Transverse colon (tissue), 4 donors: Measurements from ENCODE around the gene DDN. TPM values are rescaled to one million over a fixed set of nuclear protein-coding genes. Genes with fewer than 3 reads are reported as not detected.
A peak's percentile ranks its signal among the peaks of the same experiment; 100 is the strongest.

ENCODE experiments used
- DNase-seq: peaks from one replicate; pipeline ENCODE4 v3.0.0-alpha.2; 2019
- H3K27ac ChIP-seq, 4 donors: fragments of 200-600 bp; sonication (generic); 2 replicates each; pipeline ENCODE4 v1.5.1; 2016 to 2018; ENCODE audit warnings: inconsistent platforms in 4 of 4
- H3K27me3 ChIP-seq: fragments of 200-600 bp; sonication (generic); 2 replicates; pipeline ENCODE4 v1.5.1; 2017; ENCODE audit warnings: inconsistent platforms
- H3K36me3 ChIP-seq, 4 donors: fragments of 200-600 bp; sonication (generic); 2 replicates each; pipeline ENCODE4 v1.5.1; 2017 to 2019; ENCODE audit warnings: inconsistent platforms in 4 of 4
- H3K4me1 ChIP-seq, 4 donors: fragments of 200-600 bp; sonication (generic); 2 replicates each; pipeline ENCODE4 v1.5.1; 2017 to 2020; ENCODE audit warnings: inconsistent platforms in 4 of 4
- H3K4me3 ChIP-seq, 4 donors: fragments of 200-600 bp; sonication (generic); 1 replicate in 1 of 4; 2 replicates in 3 of 4; pipeline versions ENCODE4 v1.5.1 to v1.6.1; 2017 to 2019; ENCODE audit warnings: inconsistent platforms in 4 of 4
- H3K9me3 ChIP-seq, 2 donors: fragments of 200-600 bp; sonication (generic); 2 replicates each; pipeline ENCODE4 v1.5.1; 2017 to 2019; ENCODE audit warnings: inconsistent platforms in 2 of 2
- CTCF ChIP-seq, 5 experiments: fragments of 200-600 bp in 3 of 5; fragments of 450-650 bp in 2 of 5; sonication (generic) in 3 of 5; IDR thresholded peaks; 1 replicate in 2 of 5; 2 replicates in 3 of 5; pipeline ENCODE4 v1.5.1; 2016 to 2017; ENCODE audit warnings: antibody characterized with exemption in 5 of 5, inconsistent platforms in 3 of 5, mild to moderate bottlenecking in 2 of 5, moderate library complexity in 1 of 5
- EP300 ChIP-seq: sonication (generic); formaldehyde crosslinking; IDR thresholded peaks from one replicate; pipeline ENCODE4 v1.6.1; 2017; ENCODE audit warnings: antibody characterized with exemption, low read depth
- POLR2A ChIP-seq: fragments of 450-650 bp; IDR thresholded peaks from one replicate; pipeline ENCODE4 v1.6.1; 2016; ENCODE audit warnings: antibody characterized with exemption, mild to moderate bottlenecking, moderate library complexity
- POLR2AphosphoS5 ChIP-seq, 3 donors: sonication (generic); formaldehyde crosslinking; IDR thresholded peaks; one replicate each; pipeline ENCODE4 v1.6.1; 2016; ENCODE audit warnings: antibody characterized with exemption in 3 of 3
- WGBS, 2 donors: methylation state at CpG; one replicate each; pipeline ENCODE4 v1.1.5; 2018; ENCODE audit warnings: low coverage in 1 of 2; 5-methylcytosine and 5-hydroxymethylcytosine counted together
- in situ Hi-C, 4 donors: fragments of 200-750 bp; cut with MboI; loops; one replicate each; pipeline versions ENCODE4 v1.15.0 to v1.15.1; 2017; ENCODE audit warnings: low sequenced_read_pairs in 3 of 4, low pct_ligation_motif_present in 1 of 4, low pct_unique_long_range_greater_than_20kb in 1 of 4
- intact Hi-C: fragments of 100-400 bp; cut with DNase I; formaldehyde crosslinking; loops from one replicate; pipeline ENCODE4 v1.15.1; 2023; ENCODE audit warnings: low total_unique reads
- total RNA-seq, 4 donors: library from RNA; depleted of rRNA; stranded (reverse); fragments of >200 nt; gene quantifications; one replicate each; pipeline ENCODE4 v1.1.0, GENCODE V29; 2016

DDN gene
- total RNA-seq, 4 donors from 2014 or later = 0.27 to 0.32 TPM; not detected in 2

- Histone ChIP-seq H3K4me1 (peaks cover 6 to 17% (median 11%) of the 10 kb centered on the region in 4 donors), H3K36me3 (no peaks in the 10 kb centered on the region), H3K9me3 (no peaks in the 10 kb centered on the region), H3K27ac (no peak overlapping the region), H3K4me3 (no peak overlapping the region), H3K27me3 (peaks cover 85% of the 10 kb centered on the region)
- TF ChIP-seq POLR2A (no peak), CTCF (IDR thresholded peaks at IDR 0.05) (no peak)
- intact Hi-C loops = no loop called here
- WGBS, 2 donors = 72 to 83% methylated on average over 2 of the region's 2 CpGs
- in situ Hi-C loops = no loop called here
- DNase-seq = no peak
These were observed 13.3 kb downstream of the DDN start for GRCh38 chr12:48985901-48986300.

DNA sequence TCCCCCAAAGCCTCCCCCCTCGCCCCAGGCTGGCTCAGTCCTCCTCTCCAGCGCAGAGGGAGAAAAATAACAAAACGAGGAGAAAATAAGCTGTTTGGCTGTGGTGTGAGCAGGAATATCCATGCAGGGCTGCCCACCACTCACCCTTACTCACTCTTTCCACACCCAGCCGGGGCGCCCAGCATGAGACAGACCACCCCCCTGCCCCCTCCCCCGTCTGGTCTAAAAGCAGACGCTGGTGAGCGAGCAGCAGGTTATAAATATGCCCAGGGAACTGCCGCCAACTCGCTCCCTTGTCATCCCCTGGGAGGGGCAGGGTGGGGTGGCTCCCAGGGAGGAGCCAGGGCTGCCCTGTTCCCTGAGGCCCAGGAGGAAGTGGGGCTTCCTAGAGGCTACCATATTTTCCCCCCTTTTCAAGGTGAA, 13.7 kb downstream of the DDN start:
- TF ChIP-seq POLR2AphosphoS5 (IDR thresholded peaks at IDR 0.05) (no peak), POLR2A (no peak), CTCF (IDR thresholded peaks at IDR 0.05) (no peak), EP300 (no peak)
- 29% methylated on average over 10 of the region's 10 CpGs; no CpG with 5 or more reads in 1 of the 2 donors for WGBS, 2 donors
- peaks cover 89% of the 10 kb centered on the region for H3K27me3 ChIP-seq
- DNase-seq = peak; percentile 54
- intact Hi-C loops = no loop called here
- in situ Hi-C loops = no loop called here
- H3K36me3 ChIP-seq = no peaks in the 10 kb centered on the region
- no peak overlapping the region for H3K4me3 ChIP-seq
- no peaks in the 10 kb centered on the region for H3K9me3 ChIP-seq
- H3K4me1 ChIP-seq = peaks cover 10 to 21% (median 15%) of the 10 kb centered on the region in 4 donors
- H3K27ac ChIP-seq = no peak overlapping the region

DNA sequence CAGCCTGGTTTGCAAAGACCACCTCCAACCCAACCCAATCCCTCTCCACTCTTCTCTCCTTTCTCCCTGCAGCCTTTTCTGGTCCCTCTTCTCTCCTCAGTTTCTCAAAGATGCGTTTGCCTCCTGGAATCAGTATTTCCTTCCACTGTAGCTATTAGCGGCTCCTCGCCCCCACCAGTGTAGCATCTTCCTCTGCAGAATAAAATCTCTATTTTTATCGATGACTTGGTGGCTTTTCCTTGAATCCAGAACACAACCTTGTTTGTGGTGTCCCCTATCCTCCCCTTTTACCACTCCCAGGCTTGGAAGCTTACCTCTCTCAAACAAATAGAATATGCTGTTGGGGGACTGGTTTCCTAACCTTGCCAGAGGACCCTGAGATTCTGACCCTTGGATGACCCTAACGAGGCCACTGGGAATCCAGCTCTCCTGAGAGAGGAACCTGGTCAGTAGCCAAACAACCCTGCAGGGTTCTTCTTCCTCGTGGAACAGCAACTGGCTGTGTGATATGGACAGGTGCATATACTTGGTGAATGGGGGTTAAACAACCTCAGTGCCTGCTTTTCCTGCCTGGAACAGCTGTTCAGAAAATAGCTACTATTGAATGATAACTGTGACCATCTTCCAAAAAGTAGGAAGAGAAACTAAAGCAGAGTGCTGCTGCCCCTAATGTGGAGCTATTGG, 16.6 kb downstream of the DDN start:
- Histone ChIP-seq H3K27me3 (peaks cover 94% of the 10 kb centered on the region), H3K27ac (no peak overlapping the region), H3K9me3 (no peaks in the 10 kb centered on the region), H3K4me3 (no peak overlapping the region), H3K36me3 (no peaks in the 10 kb centered on the region), H3K4me1 (peaks cover 34 to 51% (median 43%) of the 10 kb centered on the region in 4 donors)
- intact Hi-C loops = no loop called here
- WGBS, 2 donors = 45 to 49% methylated on average over 4 to 6 of the region's 6 CpGs
- TF ChIP-seq POLR2AphosphoS5 (IDR thresholded peaks at IDR 0.05) = no peak
- in situ Hi-C loops = no loop called here
- DNase-seq = no peak

- 15 to 24% methylated on average over 9 to 13 of the region's 13 CpGs for WGBS, 2 donors
- DNase-seq = no peak
- Histone ChIP-seq H3K27me3 (peaks cover 95% of the 10 kb centered on the region), H3K4me1 (peaks cover 34 to 55% (median 43%) of the 10 kb centered on the region in 4 donors), H3K27ac (no peak overlapping the region), H3K4me3 (peak overlapping the region in 1 of 4 donors; percentile 45), H3K36me3 (no peaks in the 10 kb centered on the region), H3K9me3 (no peaks in the 10 kb centered on the region)
- in situ Hi-C loops (no loop called here), intact Hi-C loops (no loop called here)
- TF ChIP-seq POLR2A = no peak
- TF ChIP-seq POLR2AphosphoS5 (IDR thresholded peaks at IDR 0.05) = no peak
- no peak for TF ChIP-seq CTCF (IDR thresholded peaks at IDR 0.05)
- no peak for TF ChIP-seq EP300
These were observed 17.4 kb downstream of the DDN start for GRCh38 chr12:48981757-48982157.
